GM19043 (cell line): ENCODE data around the gene EPHA5.

Source experiments
- ATAC-seq: cut with Tn5 transposase; IDR thresholded peaks from one replicate; pipeline ENCODE4 v1.9.1; 2021; ENCODE audit warnings: low read depth; ENCODE audit not compliant: unreplicated experiment

The EPHA5 gene

GRCh38 chr4:65670331-65671031, at the start of gene EPHA5:
Gene EPHA5, minus strand, starts transcription at chr4:65670489. Its CDS starts 747 bp downstream, at chr4:65669742.
- ATAC-seq = no peak

DNA sequence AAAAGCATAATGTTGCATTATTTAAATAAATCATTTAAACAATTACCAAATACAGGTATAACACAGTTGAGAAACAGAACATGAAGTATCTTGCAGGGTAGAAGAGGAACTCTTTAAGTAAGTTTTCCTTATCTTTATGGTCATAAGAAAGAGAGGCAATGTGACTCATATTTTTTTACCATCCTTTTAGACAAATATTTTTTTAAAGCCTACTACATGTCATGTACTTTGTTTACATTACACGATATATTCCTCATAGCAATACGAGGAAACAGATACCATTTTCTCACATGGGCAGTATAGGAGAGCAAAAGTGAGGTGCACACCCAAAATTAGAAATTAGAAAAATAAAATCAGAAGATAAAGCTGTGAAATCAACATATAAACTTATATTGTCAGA, 49.3 kb upstream of the EPHA5 start:
- no peak for ATAC-seq

DNA sequence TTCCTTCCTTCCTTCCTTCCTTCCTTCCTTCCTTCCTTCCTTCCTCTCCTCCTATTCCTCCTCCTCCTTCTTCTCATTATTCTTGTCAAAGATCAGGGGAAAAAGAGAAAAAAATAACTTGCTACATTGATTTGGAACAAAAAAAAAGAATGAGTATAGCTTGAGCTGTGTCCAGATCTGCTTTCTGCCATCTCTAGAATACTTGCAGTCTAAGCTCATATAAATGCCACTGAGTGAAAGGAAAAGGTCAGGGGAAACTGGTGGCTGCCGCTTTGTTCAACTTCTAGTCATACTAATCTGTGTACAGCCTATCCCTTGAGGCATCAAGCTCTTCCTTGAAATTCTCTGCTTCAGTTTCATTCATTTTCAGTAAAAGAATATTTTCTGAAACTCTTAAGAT, 28.3 kb upstream of the EPHA5 start:
- no peak for ATAC-seq

DNA sequence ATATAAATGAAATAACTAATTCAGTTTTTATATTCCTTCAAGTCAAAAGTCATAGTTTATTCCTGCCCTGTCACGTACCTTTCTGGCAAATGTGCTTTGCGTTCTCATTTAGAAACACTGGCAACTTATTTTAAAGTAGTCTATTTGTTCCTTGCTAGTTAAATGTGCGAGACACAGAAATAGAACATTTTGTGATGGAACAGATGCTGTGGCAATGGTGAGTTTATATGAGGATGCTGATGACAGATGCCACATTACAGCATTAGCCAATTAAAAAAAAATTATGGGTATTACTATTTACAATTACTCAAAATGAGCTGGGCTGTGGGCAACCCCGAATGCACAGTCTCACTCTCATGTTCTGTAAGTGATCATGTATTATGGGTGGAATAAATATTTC, 26.1 kb upstream of the EPHA5 start:
- no peak for ATAC-seq

DNA sequence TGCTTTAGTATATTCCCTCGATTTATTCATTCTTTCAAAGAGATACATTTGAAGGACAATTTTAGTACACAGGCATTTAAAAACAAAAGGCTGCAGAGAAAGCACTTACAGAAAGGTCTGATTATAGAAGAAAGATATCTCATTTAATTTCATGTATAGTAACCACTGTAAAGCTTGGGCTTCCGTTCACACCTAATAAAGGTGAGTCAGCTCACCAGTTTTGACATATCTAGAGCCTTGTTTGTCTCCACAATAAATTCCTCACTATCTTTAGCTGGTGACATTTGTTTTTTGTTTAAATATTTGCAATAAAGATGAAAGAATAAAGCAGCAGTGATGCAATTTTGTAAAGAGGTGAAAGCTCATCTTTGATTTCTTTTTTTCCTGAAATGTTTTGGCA, 1.1 kb upstream of the EPHA5 start:
- ATAC-seq = no peak

DNA sequence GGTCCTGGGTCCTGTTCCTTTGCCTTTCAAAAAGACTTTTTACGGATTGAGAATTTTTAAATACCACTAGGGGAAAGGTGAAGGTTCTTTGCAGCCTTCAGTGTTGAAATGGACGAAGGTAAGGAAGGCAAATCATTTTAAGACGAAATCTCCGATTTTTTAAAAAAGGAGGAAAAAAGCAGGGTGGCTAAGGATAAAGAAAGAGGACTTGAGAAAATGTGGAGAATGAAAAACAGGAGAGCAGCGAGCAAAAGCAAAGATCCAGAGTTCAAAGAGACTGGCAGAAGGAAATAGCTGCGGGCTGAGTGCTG, 314 bp downstream of the EPHA5 start:
- no peak for ATAC-seq

DNA sequence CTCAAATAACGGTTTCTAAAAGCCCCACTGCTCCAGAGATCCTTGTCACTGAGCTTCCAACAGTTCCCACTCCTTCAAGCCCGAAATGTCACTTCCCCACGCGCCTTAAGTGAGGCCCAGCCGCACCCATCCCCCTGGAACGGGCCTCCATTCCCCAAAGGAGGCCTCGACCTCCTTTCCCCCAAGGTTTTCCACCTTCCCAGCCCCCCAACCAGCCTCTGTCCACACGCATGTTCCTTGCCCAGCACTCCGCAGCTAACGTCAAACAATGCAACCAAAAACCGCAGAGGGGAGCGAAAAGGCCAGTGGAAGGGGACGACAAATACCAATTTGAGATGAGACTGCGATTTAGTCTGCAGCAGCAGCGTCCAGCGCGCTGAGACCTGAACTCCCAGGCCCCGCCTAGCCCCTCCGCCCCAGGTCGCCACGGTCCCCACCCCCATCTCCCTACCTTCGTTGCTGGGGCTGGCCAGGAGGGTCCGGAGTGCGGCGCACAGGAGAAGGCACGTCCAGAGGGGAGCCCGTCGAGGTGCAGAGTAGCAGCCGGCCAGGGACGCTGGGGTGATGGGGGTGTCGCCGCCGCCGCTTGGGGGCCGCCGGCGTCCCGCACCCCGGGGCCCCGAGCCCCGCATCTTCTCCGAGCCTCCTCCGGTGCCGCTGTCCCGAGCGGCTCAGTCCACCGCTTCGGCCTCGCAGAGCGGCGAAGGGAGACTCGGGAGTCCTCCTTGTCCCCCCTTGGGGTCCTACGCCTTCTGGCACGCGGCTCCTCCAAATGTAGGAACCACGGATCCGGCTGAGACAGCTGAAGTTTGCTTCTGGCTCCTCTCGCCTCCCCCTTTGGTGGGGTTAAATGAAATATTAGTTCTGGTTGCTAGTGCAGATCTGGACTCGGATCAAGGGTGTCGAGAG, 924 bp downstream of the EPHA5 start:
- no peak for ATAC-seq

- no peak for ATAC-seq
Measured at GRCh38 chr4:65668201-65669089, 1.8 kb downstream of the EPHA5 start.

DNA sequence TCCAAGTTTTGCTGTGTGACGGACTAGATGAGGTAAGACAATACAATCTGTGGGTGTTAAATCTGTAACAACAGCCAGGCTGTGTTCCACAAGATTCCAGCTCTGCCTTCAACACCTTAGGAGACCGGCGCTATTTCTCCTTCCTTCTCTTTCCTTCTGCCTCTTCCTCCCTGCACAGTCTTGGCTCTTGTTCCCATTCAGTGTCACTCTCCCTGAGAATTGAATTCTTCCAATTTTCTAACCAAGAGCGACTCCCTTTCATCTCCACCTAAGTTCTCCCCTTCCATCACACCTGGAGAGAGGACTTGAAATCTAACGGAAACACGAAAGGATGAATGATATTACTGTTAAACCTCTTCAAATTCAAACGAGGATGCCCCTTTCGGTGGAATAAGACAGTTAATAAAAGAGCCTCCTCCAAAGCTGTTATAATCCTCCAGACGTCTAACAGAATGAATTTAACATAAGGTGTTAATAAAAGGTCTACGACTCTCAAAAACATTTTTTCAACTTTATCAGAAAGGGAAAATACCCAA, 2.7 kb downstream of the EPHA5 start:
- no peak for ATAC-seq

DNA sequence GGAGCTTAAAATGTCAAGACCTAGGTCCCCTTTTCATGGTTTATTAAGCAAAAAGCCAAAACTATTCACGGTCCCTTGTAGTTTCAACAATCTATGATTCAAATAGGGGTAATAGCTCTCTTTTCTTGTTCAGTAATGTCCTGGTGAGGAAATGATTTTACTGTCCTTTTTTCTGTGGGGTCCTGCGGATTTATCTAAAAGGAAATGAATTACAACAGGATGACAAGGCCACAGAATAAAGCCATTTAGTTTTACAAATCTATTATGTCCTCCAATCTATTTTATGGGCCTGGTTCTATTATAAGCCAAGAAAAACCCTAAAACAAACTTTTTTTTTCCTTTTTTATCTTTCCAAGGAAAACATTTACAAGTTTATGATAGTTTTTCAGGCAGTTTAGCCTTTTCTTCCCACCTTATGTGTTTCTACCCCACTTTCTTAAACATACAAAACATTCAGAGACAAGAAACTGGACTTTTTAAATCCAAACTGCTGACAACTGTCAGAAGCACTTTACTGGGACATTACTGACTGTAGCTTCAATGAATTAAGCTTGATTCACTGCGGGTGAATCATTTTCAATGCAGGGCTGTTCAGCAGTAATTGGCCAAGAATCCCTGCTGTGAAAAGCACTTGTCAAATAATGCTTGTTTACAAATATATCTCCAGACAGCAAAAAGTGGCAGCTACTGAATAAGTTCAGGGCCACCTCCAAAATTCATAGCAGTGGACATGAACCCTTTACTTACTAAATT, 4.3 kb downstream of the EPHA5 start:
- no peak for ATAC-seq

GRCh38 chr4:65661471-65661870, 8.8 kb downstream of the EPHA5 start:
- no peak for ATAC-seq

GRCh38 chr4:65658117-65658516, 12.2 kb downstream of the EPHA5 start:
- no peak for ATAC-seq

GRCh38 chr4:65656008-65656407, 14.3 kb downstream of the EPHA5 start:
- no peak for ATAC-seq

- ATAC-seq = no peak
Measured at GRCh38 chr4:65654976-65655375, 15.3 kb downstream of the EPHA5 start.

DNA sequence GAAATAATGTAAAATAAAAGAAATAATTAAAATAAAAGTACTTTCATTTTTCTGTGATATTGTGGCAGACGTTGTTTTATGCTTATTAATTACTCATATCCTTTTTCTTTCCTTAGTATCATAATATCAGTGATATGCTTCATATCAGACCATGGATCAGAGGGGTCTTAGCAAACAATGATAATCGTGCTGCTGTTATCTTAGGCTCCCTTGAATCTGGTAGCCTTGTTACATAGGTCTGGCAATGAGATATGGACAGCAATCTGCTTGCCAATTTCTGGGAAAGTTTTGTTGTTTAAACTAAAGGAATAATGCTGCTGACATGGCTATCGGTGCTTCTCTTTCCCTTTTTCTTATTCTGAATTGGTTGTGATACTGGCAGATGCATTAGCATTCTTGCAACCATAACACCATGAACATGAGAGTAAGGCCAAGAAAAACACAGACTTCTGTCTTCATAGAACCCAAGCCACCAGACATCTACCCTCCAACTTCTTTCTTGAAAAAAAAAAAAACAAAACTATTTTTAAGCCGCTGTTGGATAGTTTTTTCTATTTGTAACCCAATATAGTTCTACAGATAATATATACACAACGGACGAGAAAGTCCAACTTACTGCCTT, 16.4 kb downstream of the EPHA5 start:
- no peak for ATAC-seq

GRCh38 chr4:65651751-65652150, 18.5 kb downstream of the EPHA5 start:
- ATAC-seq = no peak

GRCh38 chr4:65651031-65651430, 19.3 kb downstream of the EPHA5 start:
- ATAC-seq = no peak

DNA sequence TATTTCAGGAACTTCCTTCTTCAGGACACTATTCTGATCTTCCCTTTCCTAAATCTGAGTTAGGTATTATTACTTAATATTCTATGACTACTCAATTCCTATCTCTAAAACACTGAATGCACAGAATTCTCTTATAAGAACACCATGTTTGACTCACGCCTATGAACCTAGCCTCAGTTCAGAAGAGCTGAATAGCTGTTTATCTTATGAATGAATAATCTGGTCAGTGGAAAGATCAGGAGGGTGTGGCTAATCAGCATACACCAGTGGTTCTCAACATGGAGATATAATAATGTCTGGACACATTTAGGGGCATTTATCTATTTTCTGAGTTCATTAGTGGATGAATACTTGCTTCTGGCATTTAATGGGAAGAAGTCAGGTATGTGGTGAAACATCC, 24.2 kb downstream of the EPHA5 start:
- ATAC-seq = no peak

DNA sequence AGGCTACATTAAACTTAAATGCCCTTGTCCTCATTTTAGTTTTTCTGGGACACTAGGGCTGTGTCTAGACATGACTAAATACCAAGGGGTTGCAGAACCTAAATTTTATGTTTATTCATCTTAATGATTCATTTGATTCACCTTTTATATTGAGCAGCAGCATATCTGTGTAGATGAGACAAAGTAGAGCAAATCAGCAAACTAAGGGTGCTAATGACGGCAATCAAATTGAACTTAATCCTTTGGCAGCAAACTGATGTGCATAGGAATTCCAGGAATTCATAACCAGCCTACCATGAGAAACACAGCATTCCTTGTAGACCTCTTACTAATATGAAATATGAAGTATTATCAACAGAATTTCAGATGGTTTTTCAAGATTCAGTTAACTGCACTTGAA, 25.1 kb downstream of the EPHA5 start:
- ATAC-seq = no peak
